ENCODE data around the gene SETD1A.

The SETD1A gene

DNA sequence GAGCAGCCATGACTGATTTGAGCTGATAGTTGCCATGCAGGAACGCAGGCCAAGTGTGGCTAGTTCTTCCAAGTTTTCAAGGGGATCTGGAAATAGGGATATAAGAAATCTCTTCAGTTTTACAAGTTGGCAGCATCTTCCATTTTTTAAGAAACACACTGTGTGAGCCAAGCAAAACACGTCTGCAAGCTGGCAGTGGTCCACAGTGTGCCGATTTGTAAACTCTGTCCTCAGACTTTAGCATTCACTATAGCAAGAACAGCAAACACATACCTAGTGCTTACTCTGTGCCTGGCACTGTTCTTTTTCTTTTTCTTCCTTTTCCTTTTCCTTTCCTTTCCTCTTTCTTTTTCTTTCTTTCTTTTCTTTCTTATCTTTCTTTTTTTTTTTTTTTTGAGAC, 5.8 kb upstream of the SETD1A start:
- TF ChIP-seq CTCF (conservative IDR thresholded peaks at IDR 0.05; ENCODE audit: low read depth), result no peak
- peak overlapping the region; percentile 98 for H3K27ac ChIP-seq
- ChIA-PET CTCF (interaction anchor here (0.6 kb wide), 1 partner anchor 148 kb away, joined by 3 read pairs; no protein-coding TSS in a partner anchor), POLR2A (ENCODE audit: low non-redundant PET) (no interaction called here)
- DNase-seq (ENCODE audit: low spot score), result no peak

- TF ChIP-seq CTCF (conservative IDR thresholded peaks at IDR 0.05; ENCODE audit: low read depth), result no peak
- peak overlapping the region; percentile 98 for H3K27ac ChIP-seq
- DNase-seq (ENCODE audit: low spot score), result no peak
- POLR2A ChIA-PET (ENCODE audit: low non-redundant PET), result interaction anchor here (0.5 kb wide), 1 partner anchor 199 kb away, joined by 3 read pairs; no protein-coding TSS in a partner anchor
- CTCF ChIA-PET, result interaction anchor here (0.7 to 1.4 kb wide), 5 partner anchors 11 to 519 kb away, joined by 3 to 5 read pairs (median 4); partner anchors contain the start of genes HSD3B7 and TGFB1I1
These were observed 4.4 kb upstream of the SETD1A start for GRCh38 chr16:30953111-30953510.

DNA sequence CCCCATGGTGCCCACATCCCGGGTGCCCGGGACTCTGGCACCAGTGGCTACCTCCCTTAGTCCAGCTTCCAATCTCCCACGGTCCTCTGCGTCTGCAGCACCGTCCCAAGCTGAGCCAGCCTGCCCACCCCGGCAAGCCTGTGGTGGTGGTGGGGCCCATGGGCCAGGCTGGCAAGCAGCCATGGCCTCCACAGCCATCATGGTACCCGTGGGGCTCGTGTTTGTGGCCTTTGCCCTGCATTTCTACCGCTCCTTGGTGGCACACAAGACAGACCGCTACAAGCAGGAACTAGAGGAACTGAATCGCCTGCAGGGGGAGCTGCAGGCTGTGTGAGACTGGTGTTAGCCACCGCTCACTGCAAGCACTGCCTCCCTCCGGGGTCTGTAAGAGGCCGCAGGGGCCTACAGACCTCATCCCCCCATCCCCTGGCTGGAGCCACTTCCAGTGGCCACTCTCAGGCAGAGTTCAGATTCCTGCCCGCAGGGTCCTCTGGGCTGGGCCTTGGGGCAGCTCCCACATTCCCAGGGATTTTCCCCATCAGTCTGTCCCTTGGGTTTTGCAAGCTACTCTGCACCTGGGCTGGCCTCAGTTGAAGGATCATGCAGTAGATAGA, 3.9 kb upstream of the SETD1A start:
- DNase-seq (ENCODE audit: low spot score), result no peak

GRCh38 chr16:30954993-30955392, 2.6 kb upstream of the SETD1A start:
- CTCF ChIA-PET, result interaction anchor here (1.4 kb wide), 1 partner anchor 30 kb away, joined by 4 read pairs; the partner anchor contains the start of gene HSD3B7
- H3K27ac ChIP-seq, result peak overlapping the region; percentile 98
- POLR2A ChIA-PET (ENCODE audit: low non-redundant PET), result no interaction called here
- no peak for DNase-seq (ENCODE audit: low spot score)
- TF ChIP-seq CTCF (conservative IDR thresholded peaks at IDR 0.05; ENCODE audit: low read depth), result no peak

More for the DNA sequence above, 3.9 kb upstream of the SETD1A start:
- peak; percentile 59; the same call in 1 of the 2 replicates for TF ChIP-seq CTCF (conservative IDR thresholded peaks at IDR 0.05; ENCODE audit: low read depth)
- POLR2A ChIA-PET (ENCODE audit: low non-redundant PET), result no interaction called here
- CTCF ChIA-PET, result interaction anchor here (0.6 to 1.4 kb wide), 9 partner anchors 11 to 518 kb away, joined by 3 to 5 read pairs (median 4); partner anchors contain the start of genes HSD3B7 and TGFB1I1
- peak overlapping the region; percentile 98 for H3K27ac ChIP-seq

DNA sequence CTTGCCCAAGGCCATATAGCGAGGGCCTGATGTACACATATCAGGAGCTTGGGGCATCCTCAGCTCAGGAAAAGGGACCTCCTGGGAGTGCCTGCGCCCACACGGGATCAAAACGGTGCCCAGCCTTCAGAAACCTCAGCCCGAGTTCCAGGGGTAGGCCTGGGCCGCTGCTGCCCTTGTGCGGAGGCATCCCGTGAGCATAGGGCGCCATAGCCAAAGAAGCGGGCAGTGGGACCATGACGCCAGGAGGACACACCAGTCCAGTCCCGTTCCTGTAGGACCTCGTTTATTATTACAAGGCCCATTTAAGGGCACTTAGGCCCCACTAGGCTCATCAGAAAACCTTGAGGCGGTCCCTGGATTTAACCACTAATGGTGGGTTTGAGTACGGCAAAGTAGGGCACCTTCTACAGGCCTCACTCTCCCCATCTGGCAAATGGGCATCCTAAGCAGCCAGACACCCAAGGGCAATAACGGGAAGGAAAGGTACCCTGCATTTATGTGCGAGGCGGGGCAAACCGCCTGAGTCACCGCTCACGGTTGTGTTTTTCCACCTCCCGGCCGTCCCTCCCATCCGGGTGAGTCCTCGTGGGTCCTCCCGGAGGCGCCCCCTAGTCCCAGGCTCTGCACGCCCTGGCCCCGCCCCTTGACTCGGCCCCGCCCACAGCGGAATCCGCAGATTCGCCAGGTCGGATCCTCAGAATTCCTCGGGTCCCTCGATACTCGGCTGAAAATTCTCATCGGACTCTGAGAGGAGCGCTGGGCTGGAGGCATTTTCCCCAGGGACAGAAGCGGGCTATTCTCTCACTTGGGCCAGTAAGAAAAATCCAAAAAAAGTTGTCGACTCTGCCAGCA, 726 bp upstream of the SETD1A start:
- peak overlapping the region; percentile 99 for H3K27ac ChIP-seq
- TF ChIP-seq CTCF (conservative IDR thresholded peaks at IDR 0.05; ENCODE audit: low read depth), result no peak
- peak; percentile 89 for DNase-seq (ENCODE audit: low spot score)
- ChIA-PET CTCF (no interaction called here), POLR2A (ENCODE audit: low non-redundant PET) (no interaction called here)
